Left ventricle myocardium superior (tissue), 1 donor: ENCODE measurements around the gene MEF2A. TPM values are rescaled to one million over a fixed set of nuclear protein-coding genes. Genes with fewer than 3 reads are reported as not detected.
A peak's percentile ranks its signal among the peaks of the same experiment; 100 is the strongest.

Experiments
- ATAC-seq: fragments of 200-7000 bp; cut with Tn5 transposase; one replicate; pipeline ENCODE4 v1.9.1; 2020; ENCODE audit warnings: mild to moderate bottlenecking, moderate library complexity
- DNase-seq: peaks from one replicate; pipeline ENCODE4 v3.0.0-alpha.2; 2020
- intact Hi-C: fragments of 100-400 bp; cut with micrococcal nuclease; formaldehyde crosslinking; loops from one replicate; pipeline ENCODE4 v1.11.0; 2022
- total RNA-seq: library from RNA; stranded (reverse); fragmentation: NEBNext Ultra II Directional; extraction: Animal tissue kit (Norgen Biotek cat#: 25700); gene quantifications from one replicate; pipeline ENCODE4 v1.2.1, GENCODE V29; 2021
- donor health status: DM: no; HTN: yes; CAD: no; lungs with severe emphysema.

MEF2A gene
- total RNA-seq, 1 donor from 2014 or later = 160 TPM

- ATAC-seq (no peak), DNase-seq (no peak)
- intact Hi-C loops = no loop called here
Observed at GRCh38 chr15:99681990-99682389, 116.2 kb downstream of the MEF2A start.

GRCh38 chr15:99682455-99682854 is 116.7 kb downstream of the MEF2A start:
- intact Hi-C loops = no loop called here
- DNase-seq (no peak), ATAC-seq (peak; percentile 58)

- DNase-seq (no peak), ATAC-seq (peak; percentile 55)
- intact Hi-C loops = no loop called here
Observed at GRCh38 chr15:99683000-99683670, 117.4 kb downstream of the MEF2A start.

GRCh38 chr15:99686290-99686689 is 120.5 kb downstream of the MEF2A start:
- no peak for DNase-seq
- ATAC-seq = no peak
- intact Hi-C loops = no loop called here

DNA sequence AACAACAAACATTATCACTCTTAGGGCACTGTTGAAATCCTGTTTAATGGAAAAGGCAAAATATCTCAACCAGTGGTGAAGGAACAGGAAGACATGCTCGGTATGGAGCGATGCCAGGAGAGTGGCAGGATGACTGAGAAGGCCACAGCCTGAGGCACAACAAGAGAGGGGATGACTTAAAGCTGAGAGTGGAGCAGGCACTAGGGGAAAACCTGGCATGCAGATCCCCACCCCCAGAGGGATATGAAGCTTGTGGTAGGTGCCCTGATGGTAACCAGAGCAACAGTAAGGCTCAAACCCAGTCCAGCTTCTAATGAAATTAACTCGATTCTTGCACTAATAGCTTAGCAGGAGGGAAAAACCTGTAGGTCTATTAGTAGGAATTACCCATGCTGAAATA is 127.0 kb downstream of the MEF2A start:
- intact Hi-C loops = loop anchor here (10.0 kb wide), 1 partner anchor 118 kb away; no protein-coding TSS in a partner anchor
- DNase-seq (no peak), ATAC-seq (peak; percentile 36)

DNA sequence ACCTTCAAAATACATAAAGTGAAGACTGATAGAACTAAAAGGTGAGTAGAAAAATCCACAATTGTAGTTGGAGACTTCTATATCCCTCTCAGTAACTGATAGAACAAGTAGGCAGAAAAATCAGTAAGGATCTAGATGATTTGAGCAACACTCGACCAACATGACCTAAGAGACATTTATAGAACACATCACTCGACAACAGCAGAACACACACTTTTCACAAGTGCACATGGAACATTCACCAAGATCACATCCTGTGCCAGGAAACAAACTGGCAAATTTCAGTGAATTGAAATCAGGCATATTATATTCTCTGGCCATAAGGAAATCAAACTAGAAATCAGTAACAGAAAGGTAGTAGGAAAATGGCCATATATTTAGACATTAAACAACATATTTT is 130.3 kb downstream of the MEF2A start:
- intact Hi-C loops = loop anchor here (10.0 kb wide), 1 partner anchor 121 kb away; no protein-coding TSS in a partner anchor
- peak; percentile 70 for ATAC-seq
- no peak for DNase-seq

DNA sequence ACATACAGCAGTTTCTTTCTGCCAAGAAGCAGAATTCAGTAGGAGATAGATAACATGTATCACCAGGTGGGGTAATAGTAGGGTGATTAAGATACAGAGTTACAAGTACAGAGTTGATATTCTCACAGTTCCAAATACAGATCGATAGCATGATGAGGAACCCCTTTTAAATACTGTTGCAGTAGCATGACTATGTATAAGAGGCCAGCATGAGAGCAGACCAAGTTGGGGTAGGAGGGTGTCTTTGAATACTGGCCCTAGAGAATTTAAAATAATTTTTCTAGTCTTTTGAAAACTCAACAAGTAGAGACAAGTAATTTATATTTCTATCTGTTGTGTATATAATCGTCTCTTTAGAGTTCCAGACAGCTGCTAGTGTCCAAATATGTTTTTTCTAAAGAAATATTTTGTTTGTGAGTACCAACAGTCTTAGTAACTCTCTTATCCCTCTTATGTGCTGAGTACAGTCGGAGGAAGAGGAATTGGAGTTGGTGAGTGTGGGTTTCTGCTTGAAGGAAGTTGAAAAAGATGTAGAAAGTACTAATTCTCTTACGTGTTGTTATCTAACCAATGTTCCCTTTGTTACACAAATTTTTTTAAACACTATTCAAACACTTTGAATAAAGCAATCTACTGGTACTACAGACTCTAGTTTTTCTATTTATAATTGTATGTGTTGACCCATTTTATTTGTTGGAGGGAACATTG is 137.3 kb downstream of the MEF2A start:
- DNase-seq = no peak
- peak; percentile 5 for ATAC-seq
- intact Hi-C loops = loop anchor here (5.0 to 10.0 kb wide), 2 partner anchors 258 to 416 kb away; no protein-coding TSS in a partner anchor

- intact Hi-C loops = loop anchor here (5.0 to 10.0 kb wide), 2 partner anchors 259 to 417 kb away; no protein-coding TSS in a partner anchor
- ATAC-seq (peak; percentile 63), DNase-seq (no peak)
Observed at GRCh38 chr15:99703603-99704443, 138.0 kb downstream of the MEF2A start.

DNA sequence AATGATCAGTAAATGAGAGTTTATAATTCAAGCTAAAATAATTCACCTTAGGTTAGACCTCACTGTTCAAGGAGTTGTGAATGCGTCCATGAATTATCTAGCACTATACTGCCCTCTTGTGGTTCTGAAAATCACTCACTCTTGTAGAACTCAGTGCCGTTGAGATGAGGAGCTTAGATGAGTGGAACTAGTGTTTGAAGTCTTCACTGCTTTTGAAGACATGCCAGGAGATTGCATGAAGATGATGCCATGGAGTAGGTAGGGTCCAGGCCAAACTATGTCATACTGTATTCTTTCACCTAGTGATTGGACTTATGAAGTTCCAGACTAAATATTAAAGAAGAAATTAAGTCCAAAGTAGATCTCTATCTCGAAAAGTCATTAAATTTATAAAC is 138.7 kb downstream of the MEF2A start:
- peak; percentile 75 for ATAC-seq
- no peak for DNase-seq
- intact Hi-C loops = loop anchor here (5.0 to 10.0 kb wide), 2 partner anchors 260 to 417 kb away; no protein-coding TSS in a partner anchor

- no peak for ATAC-seq
- DNase-seq = no peak
- intact Hi-C loops = loop anchor here (10.0 kb wide), 1 partner anchor 262 kb away; no protein-coding TSS in a partner anchor
Observed at GRCh38 chr15:99706557-99707303, 140.9 kb downstream of the MEF2A start.

GRCh38 chr15:99707473-99708270 is 141.9 kb downstream of the MEF2A start:
- intact Hi-C loops = loop anchor here (10.0 kb wide), 1 partner anchor 263 kb away; no protein-coding TSS in a partner anchor
- ATAC-seq = peak; percentile 15
- DNase-seq = no peak

DNA sequence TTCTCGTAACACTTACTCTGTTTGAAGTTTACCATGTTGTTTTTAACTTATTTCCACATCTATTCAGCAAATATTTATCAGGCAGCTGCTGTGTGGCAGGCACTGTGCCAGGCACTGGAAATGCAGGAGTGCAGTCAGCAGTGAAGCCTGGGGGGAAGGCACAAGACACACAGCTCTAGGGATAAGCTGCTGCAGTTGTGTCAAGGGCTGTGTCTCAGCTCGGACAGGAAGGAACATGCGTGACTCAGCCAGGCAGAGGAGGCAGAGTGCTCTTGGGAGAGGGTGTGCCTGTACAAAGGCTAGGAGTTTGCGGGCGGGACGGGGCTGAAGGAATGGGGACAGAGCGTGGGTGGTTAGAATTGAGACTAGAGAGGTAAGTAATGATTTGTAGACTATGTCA is 142.8 kb downstream of the MEF2A start:
- intact Hi-C loops = loop anchor here (10.0 kb wide), 1 partner anchor 264 kb away; no protein-coding TSS in a partner anchor
- ATAC-seq = peak; percentile 79
- peak; percentile 84 for DNase-seq

DNA sequence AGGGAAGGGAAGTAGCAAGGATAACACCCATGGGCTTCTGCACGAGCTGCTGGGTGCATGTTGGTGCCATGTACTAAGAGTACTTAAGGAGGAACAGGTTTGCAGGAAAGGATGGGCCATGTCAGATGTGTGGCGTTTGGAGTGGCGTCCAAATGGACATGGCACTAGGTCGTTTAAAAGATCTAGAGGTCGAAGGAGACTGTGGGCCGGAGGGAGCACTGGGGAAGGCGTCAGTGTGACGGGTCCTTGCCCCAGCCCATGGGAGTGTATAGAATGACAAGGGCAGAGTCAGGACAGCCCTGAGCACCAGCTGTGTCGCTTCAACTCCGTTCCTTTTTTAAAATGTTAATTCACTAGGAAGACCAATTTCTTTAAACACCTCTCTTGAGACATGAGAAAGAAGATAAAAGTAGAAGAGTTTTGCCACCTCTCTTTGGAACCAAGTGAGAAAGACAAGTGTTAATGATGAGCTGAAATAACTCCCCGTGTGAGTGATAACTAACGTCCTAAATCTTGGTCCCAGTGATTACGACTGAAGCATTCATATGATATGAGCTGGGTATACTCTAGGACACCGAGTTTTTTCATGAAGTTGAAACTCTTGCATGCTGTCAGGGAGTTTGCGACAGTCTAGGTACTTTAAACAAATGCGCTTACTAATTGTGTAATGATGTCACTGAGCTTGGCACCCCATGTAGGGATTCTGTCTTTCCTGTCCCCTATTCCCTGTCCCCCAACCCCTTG is 143.6 kb downstream of the MEF2A start:
- DNase-seq (peak; percentile 37), ATAC-seq (peak; percentile 33)
- intact Hi-C loops = loop anchor here (10.0 kb wide), 1 partner anchor 265 kb away; no protein-coding TSS in a partner anchor

- DNase-seq = peak; percentile 57
- intact Hi-C loops = no loop called here
- peak; percentile 59 for ATAC-seq
Observed at GRCh38 chr15:99711625-99712024, 145.8 kb downstream of the MEF2A start.

DNA sequence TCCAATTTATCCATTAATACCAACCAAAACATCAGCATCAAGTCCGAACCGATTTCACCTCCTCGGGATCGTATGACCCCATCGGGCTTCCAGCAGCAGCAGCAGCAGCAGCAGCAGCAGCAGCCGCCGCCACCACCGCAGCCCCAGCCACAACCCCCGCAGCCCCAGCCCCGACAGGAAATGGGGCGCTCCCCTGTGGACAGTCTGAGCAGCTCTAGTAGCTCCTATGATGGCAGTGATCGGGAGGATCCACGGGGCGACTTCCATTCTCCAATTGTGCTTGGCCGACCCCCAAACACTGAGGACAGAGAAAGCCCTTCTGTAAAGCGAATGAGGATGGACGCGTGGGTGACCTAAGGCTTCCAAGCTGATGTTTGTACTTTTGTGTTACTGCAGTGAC is 146.6 kb downstream of the MEF2A start:
- no peak for DNase-seq
- no peak for ATAC-seq
- intact Hi-C loops = no loop called here

DNA sequence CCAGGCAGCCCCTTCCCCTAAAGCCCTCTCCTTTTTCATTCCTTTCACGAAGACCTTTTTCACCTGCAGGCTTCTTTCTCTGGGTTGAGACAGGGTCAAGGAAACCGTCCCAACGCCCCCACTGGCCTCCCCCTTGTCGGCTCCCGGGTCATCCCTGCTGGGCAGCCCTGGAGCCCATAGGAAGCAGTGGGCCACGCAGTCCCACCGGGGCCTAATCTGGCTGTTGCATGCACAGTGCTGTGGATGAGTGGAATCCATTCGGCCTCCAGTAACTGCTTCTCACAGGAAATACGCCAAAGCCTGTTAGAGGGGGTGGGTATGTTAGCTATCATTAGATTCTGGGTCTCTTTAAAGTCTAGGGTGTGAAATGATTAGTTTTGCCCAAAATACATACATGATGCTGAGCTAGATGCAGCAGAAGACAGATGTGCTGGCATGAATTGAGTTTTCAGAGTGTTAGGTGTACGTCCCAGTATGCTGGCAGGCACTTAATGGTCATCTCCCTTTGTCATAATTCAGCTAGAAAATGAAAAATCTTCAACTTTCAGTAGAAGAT is 150.8 kb downstream of the MEF2A start:
- DNase-seq = peak; percentile 43
- ATAC-seq = peak; percentile 35
- intact Hi-C loops = no loop called here
